CD1c-positive myeloid dendritic cell (primary cell): ENCODE results near the gene TIAM2.
A peak's percentile ranks its signal among the peaks of the same experiment; 100 is the strongest.
"Not testable (repeated sequence)": the region's sequence is repeated elsewhere in the genome, so short reads cannot be mapped to it uniquely, and the experiment has no call there.

Source experiments
- DNase-seq: peaks from one replicate; pipeline ENCODE4 v3.0.0-alpha.2; 2016; ENCODE audit errors: extremely low spot score

TIAM2 gene

GRCh38 chr6:155194399-155194798 lies 199.3 kb downstream of the TIAM2 start:
- no peak for DNase-seq

GRCh38 chr6:155195903-155196302 lies 200.8 kb downstream of the TIAM2 start:
- DNase-seq, result no peak

- no peak for DNase-seq
These were observed 201.8 kb downstream of the TIAM2 start for GRCh38 chr6:155196911-155197310.

GRCh38 chr6:155197932-155198331 lies 202.8 kb downstream of the TIAM2 start:
- DNase-seq, result no peak

- DNase-seq, result peak; percentile 38
These were observed 204.9 kb downstream of the TIAM2 start for GRCh38 chr6:155200012-155200411.

- DNase-seq, result no peak
These were observed 206.5 kb downstream of the TIAM2 start for GRCh38 chr6:155201461-155202226.

- DNase-seq, result no peak
These were observed 212.1 kb downstream of the TIAM2 start for GRCh38 chr6:155207223-155207622.

GRCh38 chr6:155212106-155212505 lies 217.0 kb downstream of the TIAM2 start:
- DNase-seq, result no peak

GRCh38 chr6:155212616-155213380 lies 217.7 kb downstream of the TIAM2 start:
- DNase-seq, result no peak

- no peak for DNase-seq
These were observed 218.7 kb downstream of the TIAM2 start for GRCh38 chr6:155213611-155214372.

- DNase-seq, result no peak
These were observed 220.8 kb downstream of the TIAM2 start for GRCh38 chr6:155215906-155216305.

GRCh38 chr6:155216312-155217046 lies 221.4 kb downstream of the TIAM2 start:
- DNase-seq, result no peak

GRCh38 chr6:155218711-155219110 lies 223.6 kb downstream of the TIAM2 start:
- DNase-seq, result not testable (repeated sequence)

- no peak for DNase-seq
These were observed 224.2 kb downstream of the TIAM2 start for GRCh38 chr6:155219299-155219698.

GRCh38 chr6:155219858-155220301 lies 224.8 kb downstream of the TIAM2 start:
- no peak for DNase-seq

- peak; percentile 79 for DNase-seq
These were observed 226.0 kb downstream of the TIAM2 start for GRCh38 chr6:155221086-155221485.

- peak; percentile 15 for DNase-seq
These were observed 227.4 kb downstream of the TIAM2 start for GRCh38 chr6:155222506-155222905.

- DNase-seq, result peak; percentile 78
These were observed 228.7 kb downstream of the TIAM2 start for GRCh38 chr6:155223646-155224451.

- DNase-seq, result no peak
These were observed 229.5 kb downstream of the TIAM2 start for GRCh38 chr6:155224618-155225017.

- DNase-seq, result no peak
These were observed 231.9 kb downstream of the TIAM2 start for GRCh38 chr6:155227046-155227445.
